A549 (cell line): Measurements from ENCODE around the gene SLC6A17.

Experiments
- MYC ChIP-seq: IDR thresholded peaks from 2 replicates; pipeline ENCODE4 v1.6.1; 2012; ENCODE audit warnings: mild to moderate bottlenecking, inconsistent platforms, low read length, improper control_type of control experiment, borderline replicate concordance
- POLR2A ChIP-seq: IDR thresholded peaks from 2 replicates; pipeline ENCODE4 v1.6.1; 2012; ENCODE audit warnings: mild to moderate bottlenecking, low read length
- TP53 ChIP-seq: fragments of 250-450 bp; sonication (Bioruptor Pico); IDR thresholded peaks from 2 replicates; pipeline ENCODE4 v1.5.0; 2021; ENCODE audit warnings: mild to moderate bottlenecking, moderate library complexity
- ZSCAN20 ChIP-seq: fragments of 250-450 bp; sonication (Bioruptor Pico); IDR thresholded peaks from 2 replicates; pipeline ENCODE4 v1.8.0; 2022; ENCODE audit warnings: mild to moderate bottlenecking, moderate library complexity
- TF ChIP-seq, protein P1 (sequence below): fragments of 200-600 bp; sonication (generic); IDR thresholded peaks from 2 replicates; pipeline ENCODE4 v1.6.1; 2016; ENCODE audit warnings: antibody characterized with exemption, mild to moderate bottlenecking, moderate library complexity
- TF ChIP-seq, protein P2 (sequence below): IDR thresholded peaks from 2 replicates; pipeline ENCODE4 v1.6.1; 2012
- TF ChIP-seq, protein P3 (sequence below): fragments of >200 bp; sonication (Bioruptor Twin); formaldehyde crosslinking; IDR thresholded peaks from 3 replicates; pipeline ENCODE4 v1.5.1; 2016

DNA sequence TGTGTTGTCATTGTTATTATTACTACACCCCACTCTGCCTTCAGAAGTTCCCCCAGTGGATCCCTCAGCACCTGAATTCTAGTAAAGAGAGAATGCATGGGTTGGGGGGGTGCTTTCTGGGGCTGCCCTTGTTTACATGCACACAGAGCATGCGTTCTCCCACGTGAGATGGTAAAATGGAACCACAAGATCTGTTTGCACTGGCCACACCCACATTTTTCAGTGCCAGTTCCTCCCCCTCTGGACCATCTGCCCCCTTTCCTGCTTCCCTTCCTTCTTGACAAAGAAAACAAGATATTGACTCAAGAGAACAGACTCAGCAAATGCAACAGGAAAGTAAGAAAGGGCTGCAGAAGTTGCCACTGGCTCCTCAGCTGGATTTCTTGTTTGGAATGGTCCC is 8.9 kb downstream of the SLC6A17 start:
- TF ChIP-seq, protein P1, sequence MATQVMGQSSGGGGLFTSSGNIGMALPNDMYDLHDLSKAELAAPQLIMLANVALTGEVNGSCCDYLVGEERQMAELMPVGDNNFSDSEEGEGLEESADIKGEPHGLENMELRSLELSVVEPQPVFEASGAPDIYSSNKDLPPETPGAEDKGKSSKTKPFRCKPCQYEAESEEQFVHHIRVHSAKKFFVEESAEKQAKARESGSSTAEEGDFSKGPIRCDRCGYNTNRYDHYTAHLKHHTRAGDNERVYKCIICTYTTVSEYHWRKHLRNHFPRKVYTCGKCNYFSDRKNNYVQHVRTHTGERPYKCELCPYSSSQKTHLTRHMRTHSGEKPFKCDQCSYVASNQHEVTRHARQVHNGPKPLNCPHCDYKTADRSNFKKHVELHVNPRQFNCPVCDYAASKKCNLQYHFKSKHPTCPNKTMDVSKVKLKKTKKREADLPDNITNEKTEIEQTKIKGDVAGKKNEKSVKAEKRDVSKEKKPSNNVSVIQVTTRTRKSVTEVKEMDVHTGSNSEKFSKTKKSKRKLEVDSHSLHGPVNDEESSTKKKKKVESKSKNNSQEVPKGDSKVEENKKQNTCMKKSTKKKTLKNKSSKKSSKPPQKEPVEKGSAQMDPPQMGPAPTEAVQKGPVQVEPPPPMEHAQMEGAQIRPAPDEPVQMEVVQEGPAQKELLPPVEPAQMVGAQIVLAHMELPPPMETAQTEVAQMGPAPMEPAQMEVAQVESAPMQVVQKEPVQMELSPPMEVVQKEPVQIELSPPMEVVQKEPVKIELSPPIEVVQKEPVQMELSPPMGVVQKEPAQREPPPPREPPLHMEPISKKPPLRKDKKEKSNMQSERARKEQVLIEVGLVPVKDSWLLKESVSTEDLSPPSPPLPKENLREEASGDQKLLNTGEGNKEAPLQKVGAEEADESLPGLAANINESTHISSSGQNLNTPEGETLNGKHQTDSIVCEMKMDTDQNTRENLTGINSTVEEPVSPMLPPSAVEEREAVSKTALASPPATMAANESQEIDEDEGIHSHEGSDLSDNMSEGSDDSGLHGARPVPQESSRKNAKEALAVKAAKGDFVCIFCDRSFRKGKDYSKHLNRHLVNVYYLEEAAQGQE, result no peak
- TF ChIP-seq, protein P2, sequence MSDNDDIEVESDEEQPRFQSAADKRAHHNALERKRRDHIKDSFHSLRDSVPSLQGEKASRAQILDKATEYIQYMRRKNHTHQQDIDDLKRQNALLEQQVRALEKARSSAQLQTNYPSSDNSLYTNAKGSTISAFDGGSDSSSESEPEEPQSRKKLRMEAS, result no peak
- TF ChIP-seq MYC (no peak), ZSCAN20 (CRISPR knock-in tag) (no peak), TP53 (CRISPR knock-in tag) (no peak), POLR2A (no peak)
- TF ChIP-seq, protein P3, sequence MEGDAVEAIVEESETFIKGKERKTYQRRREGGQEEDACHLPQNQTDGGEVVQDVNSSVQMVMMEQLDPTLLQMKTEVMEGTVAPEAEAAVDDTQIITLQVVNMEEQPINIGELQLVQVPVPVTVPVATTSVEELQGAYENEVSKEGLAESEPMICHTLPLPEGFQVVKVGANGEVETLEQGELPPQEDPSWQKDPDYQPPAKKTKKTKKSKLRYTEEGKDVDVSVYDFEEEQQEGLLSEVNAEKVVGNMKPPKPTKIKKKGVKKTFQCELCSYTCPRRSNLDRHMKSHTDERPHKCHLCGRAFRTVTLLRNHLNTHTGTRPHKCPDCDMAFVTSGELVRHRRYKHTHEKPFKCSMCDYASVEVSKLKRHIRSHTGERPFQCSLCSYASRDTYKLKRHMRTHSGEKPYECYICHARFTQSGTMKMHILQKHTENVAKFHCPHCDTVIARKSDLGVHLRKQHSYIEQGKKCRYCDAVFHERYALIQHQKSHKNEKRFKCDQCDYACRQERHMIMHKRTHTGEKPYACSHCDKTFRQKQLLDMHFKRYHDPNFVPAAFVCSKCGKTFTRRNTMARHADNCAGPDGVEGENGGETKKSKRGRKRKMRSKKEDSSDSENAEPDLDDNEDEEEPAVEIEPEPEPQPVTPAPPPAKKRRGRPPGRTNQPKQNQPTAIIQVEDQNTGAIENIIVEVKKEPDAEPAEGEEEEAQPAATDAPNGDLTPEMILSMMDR, result no peak
